HPDE6-E6E7 (cell line): Measurements from ENCODE around the gene POLDIP2.
A peak's percentile ranks its signal among the peaks of the same experiment; 100 is the strongest.

ENCODE experiments used
- DNase-seq: peaks from one replicate; pipeline ENCODE4 v3.0.0; 2011; ENCODE audit warnings: missing footprints; ENCODE audit errors: extremely low spot score

POLDIP2 gene, protein sequence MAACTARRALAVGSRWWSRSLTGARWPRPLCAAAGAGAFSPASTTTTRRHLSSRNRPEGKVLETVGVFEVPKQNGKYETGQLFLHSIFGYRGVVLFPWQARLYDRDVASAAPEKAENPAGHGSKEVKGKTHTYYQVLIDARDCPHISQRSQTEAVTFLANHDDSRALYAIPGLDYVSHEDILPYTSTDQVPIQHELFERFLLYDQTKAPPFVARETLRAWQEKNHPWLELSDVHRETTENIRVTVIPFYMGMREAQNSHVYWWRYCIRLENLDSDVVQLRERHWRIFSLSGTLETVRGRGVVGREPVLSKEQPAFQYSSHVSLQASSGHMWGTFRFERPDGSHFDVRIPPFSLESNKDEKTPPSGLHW

DNA sequence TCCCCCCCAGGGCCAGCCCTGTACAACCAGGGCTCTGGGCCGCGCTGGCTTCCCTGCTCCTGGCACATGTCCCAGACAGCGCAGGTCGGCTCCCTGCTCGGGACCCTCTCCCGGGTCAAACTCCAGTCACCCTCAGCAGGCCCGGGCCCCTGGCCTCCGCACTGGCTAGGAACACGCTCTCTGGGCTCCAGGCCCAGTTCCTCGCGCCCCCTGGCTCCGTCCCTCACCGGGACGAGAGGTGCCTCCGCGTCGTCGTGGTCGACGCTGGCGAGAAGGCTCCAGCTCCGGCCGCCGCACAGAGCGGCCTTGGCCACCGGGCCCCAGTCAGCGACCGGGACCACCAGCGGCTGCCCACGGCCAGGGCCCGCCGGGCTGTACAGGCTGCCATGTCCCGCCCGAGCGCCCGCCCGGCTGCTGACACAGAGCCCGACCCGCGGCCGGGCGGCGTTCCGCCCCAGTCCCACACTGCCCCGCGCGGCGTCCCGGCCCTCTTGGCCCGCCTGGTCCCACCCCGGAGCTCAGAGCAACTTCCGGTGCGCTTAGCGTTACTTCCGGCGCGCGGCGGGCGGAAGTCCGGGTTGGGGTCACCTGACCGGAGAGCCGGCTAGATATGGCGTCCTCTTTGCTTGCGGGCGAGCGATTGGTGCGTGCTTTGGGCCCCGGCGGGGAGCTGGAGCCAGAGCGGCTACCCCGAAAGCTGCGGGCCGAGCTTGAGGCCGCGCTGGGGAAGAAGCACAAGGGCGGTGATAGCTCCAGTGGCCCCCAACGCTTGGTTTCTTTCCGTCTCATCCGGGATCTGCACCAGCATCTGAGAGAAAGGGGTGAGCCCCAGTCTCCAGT, at the start of gene POLDIP2:
Gene POLDIP2, minus strand, starts transcription at position 467 of the 840 bp plus-strand sequence. Its CDS starts 79 bp downstream, at position 388.
- peak; percentile 91 for DNase-seq

- no peak for DNase-seq
Observed at GRCh38 chr17:28406473-28406814, 49.1 kb upstream of the POLDIP2 start.

- DNase-seq = no peak
Observed at GRCh38 chr17:28405632-28406472, 48.5 kb upstream of the POLDIP2 start, which contains the start of gene SLC46A1. Gene SLC46A1 (minus strand): TSS chr17:28406212. CDS start chr17:28406114, 98 bp downstream.

GRCh38 chr17:28404812-28405570, 47.7 kb upstream of the POLDIP2 start:
- DNase-seq = no peak

- no peak for DNase-seq
Observed at GRCh38 chr17:28404461-28404811, 47.1 kb upstream of the POLDIP2 start.

DNA sequence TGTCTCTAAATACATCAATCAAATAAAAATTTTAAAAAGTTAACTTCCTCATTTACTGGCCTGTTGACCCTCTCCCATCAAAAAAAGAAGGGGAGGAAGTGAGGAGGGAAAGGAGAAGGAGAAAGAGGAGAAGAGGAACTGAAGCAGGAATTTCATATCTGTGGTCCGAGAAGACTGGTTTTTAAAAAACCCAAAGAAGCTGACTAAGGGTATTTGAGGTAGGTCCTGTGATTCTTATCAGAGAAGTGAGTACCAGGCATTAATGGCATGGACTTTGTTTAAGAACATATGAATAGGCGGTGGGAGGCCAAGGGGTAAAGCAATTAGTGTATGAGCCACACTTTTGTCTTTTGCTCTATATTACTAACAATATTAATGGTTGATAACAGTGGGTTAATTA, 46.7 kb upstream of the POLDIP2 start:
- DNase-seq = no peak

GRCh38 chr17:28402844-28403243, 45.5 kb upstream of the POLDIP2 start:
- DNase-seq = no peak

DNA sequence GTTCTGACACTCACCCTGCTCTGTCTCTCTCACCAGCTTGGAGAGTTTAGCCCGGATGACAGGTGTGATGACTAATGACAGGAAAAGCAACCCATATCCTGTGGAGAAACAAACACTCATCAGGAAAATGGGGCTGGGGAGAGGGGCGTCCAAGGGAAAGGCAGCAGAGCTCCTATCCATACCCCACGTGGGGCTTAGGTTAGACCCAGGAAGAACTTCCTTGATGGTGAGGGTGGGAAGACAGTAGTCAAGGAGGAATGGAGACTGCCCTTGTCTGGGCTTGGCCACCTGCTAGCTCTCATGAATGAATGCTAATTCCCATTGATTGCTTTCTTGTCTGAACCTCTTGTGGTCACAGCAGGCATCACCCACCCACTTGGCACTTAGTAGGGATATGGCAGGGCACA, 44.9 kb upstream of the POLDIP2 start:
- DNase-seq = no peak

- no peak for DNase-seq
Observed at GRCh38 chr17:28399808-28400207, 42.5 kb upstream of the POLDIP2 start.

DNA sequence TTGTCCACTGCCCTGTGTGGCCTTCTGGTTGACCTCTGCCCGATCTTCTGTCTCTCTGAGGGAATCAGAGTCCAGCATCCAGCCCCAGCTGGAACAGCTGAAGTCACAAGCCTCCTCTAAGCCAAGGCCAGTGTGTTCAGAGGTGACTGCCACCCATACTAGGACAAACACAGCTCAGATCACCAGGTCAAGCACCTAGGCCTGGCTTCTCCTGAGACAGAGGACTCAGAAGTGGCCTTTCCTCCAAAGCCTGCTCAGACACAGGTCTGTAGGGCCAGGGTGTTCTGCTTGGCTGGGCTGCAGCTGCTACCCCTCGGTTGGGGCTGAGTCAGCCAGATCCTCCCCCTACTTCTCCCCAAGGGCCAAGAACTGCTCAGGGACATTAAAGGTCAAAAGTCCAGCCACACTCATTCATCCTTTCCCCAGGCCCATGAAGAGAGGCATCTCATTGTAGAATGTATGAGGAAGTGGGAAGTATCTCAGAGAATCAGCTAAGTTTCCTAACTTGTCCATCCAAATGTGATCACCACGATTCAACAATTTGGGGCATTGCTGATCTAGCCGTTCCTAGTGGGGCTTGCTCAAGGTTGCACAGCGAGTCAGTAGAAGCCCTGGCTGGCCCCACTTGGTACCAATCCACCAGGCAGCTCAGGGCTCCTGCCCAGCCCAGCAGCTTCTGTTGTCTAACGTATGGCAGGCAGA, 41.1 kb upstream of the POLDIP2 start:
- no peak for DNase-seq

DNA sequence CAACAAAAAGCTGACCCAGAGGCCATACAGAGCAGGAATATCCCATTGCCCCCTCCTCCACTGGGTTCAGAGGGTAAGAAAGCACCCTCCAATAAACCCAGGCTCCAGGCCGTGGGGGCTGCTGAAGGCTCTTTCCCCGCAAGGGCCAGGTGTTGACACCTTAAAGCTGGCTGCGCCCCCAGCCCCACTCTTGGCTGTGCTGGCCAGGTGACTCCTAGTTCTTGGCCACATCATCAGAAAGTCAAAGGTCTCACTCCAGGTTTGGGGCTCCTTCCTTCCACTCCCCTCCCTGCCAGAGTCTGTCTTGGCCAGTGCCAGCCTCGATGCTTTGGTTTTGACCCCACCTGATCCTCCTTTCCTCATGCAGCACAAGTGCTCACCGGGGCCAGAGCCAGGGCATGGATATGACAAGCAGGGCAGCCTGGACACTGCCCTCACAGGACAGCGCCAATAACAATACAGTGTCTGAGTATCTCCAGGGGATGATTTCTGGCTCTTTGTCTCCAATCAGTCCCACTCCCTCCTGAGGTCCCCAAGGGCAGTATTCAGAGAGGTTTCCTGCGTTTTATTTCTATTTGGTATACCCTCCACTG, 40.5 kb upstream of the POLDIP2 start:
- DNase-seq = no peak

DNA sequence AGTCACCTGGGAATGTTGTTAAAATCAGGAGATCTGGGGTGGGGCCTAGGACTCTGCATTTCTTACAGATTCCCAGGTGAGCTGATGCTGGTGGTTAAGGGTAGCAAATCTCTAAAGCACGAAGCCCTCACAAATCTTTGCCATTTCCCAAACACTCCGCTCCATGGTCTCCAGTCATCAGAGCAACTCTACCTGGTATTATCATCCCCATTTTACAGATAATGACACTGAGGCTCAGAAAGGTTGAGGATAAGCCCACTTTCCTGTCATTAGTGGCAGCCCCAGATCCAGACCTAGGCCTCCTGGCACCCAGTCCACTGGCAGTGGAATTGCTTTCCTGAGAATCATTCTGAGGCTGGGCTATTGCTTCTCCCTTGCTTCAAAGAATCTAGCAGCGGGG, 39.9 kb upstream of the POLDIP2 start:
- no peak for DNase-seq

GRCh38 chr17:28396635-28397239, 39.4 kb upstream of the POLDIP2 start:
- DNase-seq = no peak

DNA sequence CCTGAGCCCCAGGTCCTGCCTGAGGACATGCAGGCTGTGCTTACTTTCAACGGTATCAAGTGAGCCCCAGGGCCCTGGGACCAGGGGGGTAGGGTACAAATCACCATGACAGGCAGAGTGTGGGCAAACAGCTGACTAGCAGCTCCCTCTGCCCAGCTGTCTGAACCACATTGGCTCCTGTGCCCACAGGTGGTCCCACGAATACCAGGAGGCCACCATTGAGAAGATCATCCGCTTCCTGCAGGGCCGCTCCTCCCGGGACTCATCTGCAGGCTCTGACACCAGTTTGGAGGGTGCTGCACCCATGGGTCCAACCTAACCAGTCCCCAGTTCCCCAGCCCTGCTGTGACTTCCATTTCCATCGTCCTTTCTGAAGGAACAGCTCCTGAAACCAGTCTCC, 38.6 kb upstream of the POLDIP2 start:
- DNase-seq = no peak

GRCh38 chr17:28395426-28395825, 38.1 kb upstream of the POLDIP2 start:
- no peak for DNase-seq

- DNase-seq = no peak
Observed at GRCh38 chr17:28394337-28395116, 37.2 kb upstream of the POLDIP2 start.

- no peak for DNase-seq
Observed at GRCh38 chr17:28392491-28392890, 35.2 kb upstream of the POLDIP2 start.

GRCh38 chr17:28391401-28391800, 34.1 kb upstream of the POLDIP2 start:
- DNase-seq = no peak

- no peak for DNase-seq
Observed at GRCh38 chr17:28390984-28391383, 33.7 kb upstream of the POLDIP2 start.
